Astrocyte (in vitro differentiated cells and primary cell): ENCODE results near the gene SAMD4A. TPM values are rescaled to one million over a fixed set of nuclear protein-coding genes. Genes with fewer than 3 reads are reported as not detected.

ENCODE experiments used
- DNase-seq: peaks from one replicate; pipeline ENCODE4 v3.0.0-alpha.2; 2010; ENCODE audit warnings: low read depth
- FAIRE-seq: peaks from 2 replicates; lab custom pipeline; 2011; peaks lifted over from hg19 to GRCh38; lab: Jason Lieb, UNC
- H2AFZ ChIP-seq: 2 replicates; pipeline ENCODE4 v1.6.0; 2012; ENCODE audit warnings: low read depth, low read length, inconsistent platforms
- H3K27ac ChIP-seq: 2 replicates; pipeline ENCODE4 v1.5.1; 2011; ENCODE audit warnings: low read depth, low read length, inconsistent platforms
- H3K27me3 ChIP-seq: 2 replicates; pipeline ENCODE4 v1.6.0; 2011; ENCODE audit warnings: low read length, inconsistent platforms; ENCODE audit not compliant: insufficient read depth
- H3K36me3 ChIP-seq: 2 replicates; pipeline ENCODE4 v1.5.1; 2011; ENCODE audit warnings: low read length, inconsistent platforms; ENCODE audit not compliant: insufficient read depth
- H3K4me1 ChIP-seq: 2 replicates; pipeline ENCODE4 v1.5.1; 2011; ENCODE audit warnings: low read length, inconsistent platforms; ENCODE audit not compliant: insufficient read depth
- H3K4me2 ChIP-seq: 2 replicates; pipeline ENCODE4 v1.6.0; 2012; ENCODE audit warnings: low read length, inconsistent platforms
- H3K4me3 ChIP-seq: 2 replicates; pipeline ENCODE4 v1.5.1; 2011; ENCODE audit warnings: low read depth, mild to moderate bottlenecking, low read length, inconsistent platforms; ENCODE audit not compliant: insufficient read depth
- H3K79me2 ChIP-seq: 2 replicates; pipeline ENCODE4 v1.6.0; 2012; ENCODE audit warnings: mild to moderate bottlenecking, low read length, inconsistent platforms; ENCODE audit not compliant: insufficient read depth
- H3K9ac ChIP-seq: 2 replicates; pipeline ENCODE4 v1.6.0; 2012; ENCODE audit warnings: mild to moderate bottlenecking, low read length, inconsistent platforms
- H3K9me3 ChIP-seq: 2 replicates; pipeline ENCODE4 v1.5.1; 2012; ENCODE audit warnings: low read depth, mild to moderate bottlenecking, low read length, inconsistent platforms; ENCODE audit not compliant: insufficient read depth
- H4K20me1 ChIP-seq: 2 replicates; pipeline ENCODE4 v1.6.0; 2012; ENCODE audit warnings: low read length, inconsistent platforms; ENCODE audit not compliant: insufficient read depth
- H3K27ac Mint-ChIP-seq: one replicate; pipeline ENCODE4 v1.8.0; 2021; ENCODE audit warnings: mild to moderate bottlenecking, mixed read lengths; ENCODE audit not compliant: unreplicated experiment
- H3K27me3 Mint-ChIP-seq: one replicate; pipeline ENCODE4 v1.8.0; 2021; ENCODE audit warnings: low read depth, mixed read lengths; ENCODE audit not compliant: unreplicated experiment
- H3K36me3 Mint-ChIP-seq: one replicate; pipeline ENCODE4 v1.8.0; 2021; ENCODE audit warnings: low read depth, mixed read lengths; ENCODE audit not compliant: unreplicated experiment
- H3K4me1 Mint-ChIP-seq: one replicate; pipeline ENCODE4 v1.8.0; 2021; ENCODE audit warnings: low read depth, mixed read lengths; ENCODE audit not compliant: unreplicated experiment
- H3K4me3 Mint-ChIP-seq: one replicate; pipeline ENCODE4 v1.8.0; 2021; ENCODE audit warnings: mild to moderate bottlenecking, moderate library complexity, mixed read lengths; ENCODE audit not compliant: unreplicated experiment
- H3K9me3 Mint-ChIP-seq: one replicate; pipeline ENCODE4 v1.8.0; 2021; ENCODE audit warnings: mild to moderate bottlenecking, mixed read lengths; ENCODE audit not compliant: unreplicated experiment
- CTCF ChIP-seq: IDR thresholded peaks from 2 replicates; pipeline ENCODE4 v1.5.1; 2011; ENCODE audit warnings: low read depth, mild to moderate bottlenecking, inconsistent platforms, low read length, moderate library complexity; ENCODE audit not compliant: insufficient read depth
- EZH2 ChIP-seq: IDR thresholded peaks from 2 replicates; pipeline ENCODE4 v1.6.1; 2012; ENCODE audit warnings: mild to moderate bottlenecking, low read length, inconsistent platforms; ENCODE audit not compliant: insufficient read depth
- total RNA-seq: library from RNA; stranded (reverse); gene quantifications from 2 replicates; pipeline ENCODE4 v1.2.1, GENCODE V29; 2021

Gene SAMD4A
- total RNA-seq, 1 donor from 2014 or later: 68.2 TPM

DNA sequence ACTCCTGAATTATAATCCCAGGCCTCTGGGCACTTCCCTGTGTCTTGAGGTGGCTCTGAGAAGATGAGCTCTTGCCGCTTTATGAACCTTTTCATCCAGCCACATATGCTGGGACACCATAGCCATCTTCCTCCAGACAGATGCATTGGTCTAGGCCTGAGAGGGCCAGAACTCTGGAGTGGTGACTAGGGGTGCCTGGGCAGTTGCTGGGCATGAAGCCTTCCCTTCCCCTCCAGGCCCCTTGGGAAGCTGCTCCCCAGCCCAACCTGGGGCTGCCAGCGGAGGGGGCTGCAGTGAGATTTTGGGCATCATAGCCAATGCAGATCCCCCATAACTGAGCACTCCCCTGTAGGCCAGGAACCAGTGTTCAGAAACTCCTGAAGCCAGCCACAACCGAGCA is 200.5 kb downstream of the SAMD4A start:
- H3K79me2 ChIP-seq: no peaks in the 10 kb centered on the region
- H4K20me1 ChIP-seq: no peaks in the 10 kb centered on the region
- peaks cover 27% of the 10 kb centered on the region for H3K4me1 Mint-ChIP-seq
- TF ChIP-seq CTCF (no peak), EZH2 (no peak)
- H3K36me3 ChIP-seq: peaks cover 19% of the 10 kb centered on the region
- peaks cover 11% of the 10 kb centered on the region for H3K4me1 ChIP-seq
- H3K27me3 Mint-ChIP-seq: no peaks in the 10 kb centered on the region
- no peak overlapping the region for H3K9ac ChIP-seq
- no peak for FAIRE-seq
- H3K36me3 Mint-ChIP-seq: peaks cover 47% of the 10 kb centered on the region
- peak overlapping the region; percentile 66 for H3K27ac Mint-ChIP-seq
- no peak overlapping the region for H2AFZ ChIP-seq
- no peak overlapping the region for H3K4me2 ChIP-seq
- H3K4me3 ChIP-seq: no peak overlapping the region
- no peaks in the 10 kb centered on the region for H3K27me3 ChIP-seq
- H3K4me3 Mint-ChIP-seq: no peak overlapping the region
- H3K9me3 Mint-ChIP-seq: no peaks in the 10 kb centered on the region
- no peak overlapping the region for H3K27ac ChIP-seq
- no peak for DNase-seq
- no peaks in the 10 kb centered on the region for H3K9me3 ChIP-seq

DNA sequence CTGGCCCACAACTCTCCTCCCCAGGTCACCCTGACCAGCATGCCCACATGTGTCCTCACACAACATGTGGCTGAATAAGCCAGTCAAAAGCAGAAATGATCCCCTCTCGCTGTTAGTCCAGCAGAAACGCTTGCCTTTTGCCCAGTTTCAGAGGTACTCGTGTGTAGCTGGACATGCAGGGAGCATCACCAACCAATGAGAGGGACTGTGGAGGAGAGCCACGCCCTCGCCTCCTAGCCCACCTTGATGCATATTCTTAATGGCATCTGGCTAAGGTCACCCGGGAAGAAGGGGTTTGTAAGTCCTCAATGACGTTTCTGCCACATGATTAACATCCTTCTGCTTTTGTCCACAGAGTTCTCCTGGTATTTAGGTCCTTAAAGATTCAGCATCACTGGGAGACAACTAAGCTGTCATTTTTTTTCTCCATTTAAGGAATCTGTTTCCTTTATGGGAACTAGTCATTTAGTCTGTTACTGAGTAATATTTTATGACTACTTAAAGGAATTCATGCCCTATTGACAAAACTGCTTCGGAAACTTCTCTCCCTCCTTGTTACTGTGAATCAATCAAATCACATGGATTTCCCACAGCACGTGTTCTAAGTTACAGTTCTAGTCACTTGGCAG is 201.7 kb downstream of the SAMD4A start:
- Histone ChIP-seq H3K9me3 (no peaks in the 10 kb centered on the region), H4K20me1 (peaks cover under 1% of the 10 kb centered on the region), H3K4me3 (no peak overlapping the region), H3K4me1 (peaks cover 19% of the 10 kb centered on the region), H3K27ac (no peak overlapping the region), H3K79me2 (no peaks in the 10 kb centered on the region), H3K9ac (no peak overlapping the region), H3K27me3 (no peaks in the 10 kb centered on the region), H3K4me2 (no peak overlapping the region), H3K36me3 (peaks cover 16% of the 10 kb centered on the region), H2AFZ (no peak overlapping the region)
- no peak for TF ChIP-seq CTCF
- Mint-ChIP-seq H3K4me1 (peaks cover 32% of the 10 kb centered on the region), H3K4me3 (no peak overlapping the region), H3K27me3 (no peaks in the 10 kb centered on the region), H3K27ac (no peak overlapping the region), H3K9me3 (no peaks in the 10 kb centered on the region), H3K36me3 (peaks cover 45% of the 10 kb centered on the region)
- DNase-seq (peak; percentile 4), FAIRE-seq (no peak)
